Measurements from ENCODE around the gene WDR64. TPM values are rescaled to one million over a fixed set of nuclear protein-coding genes. Genes with fewer than 3 reads are reported as not detected.

WDR64 gene
- total and polyA plus RNA-seq, 2 of the 13 experiments (the other 11 are each of a cell fraction or from before 2014, with no cell fraction given) = not detected

DNA sequence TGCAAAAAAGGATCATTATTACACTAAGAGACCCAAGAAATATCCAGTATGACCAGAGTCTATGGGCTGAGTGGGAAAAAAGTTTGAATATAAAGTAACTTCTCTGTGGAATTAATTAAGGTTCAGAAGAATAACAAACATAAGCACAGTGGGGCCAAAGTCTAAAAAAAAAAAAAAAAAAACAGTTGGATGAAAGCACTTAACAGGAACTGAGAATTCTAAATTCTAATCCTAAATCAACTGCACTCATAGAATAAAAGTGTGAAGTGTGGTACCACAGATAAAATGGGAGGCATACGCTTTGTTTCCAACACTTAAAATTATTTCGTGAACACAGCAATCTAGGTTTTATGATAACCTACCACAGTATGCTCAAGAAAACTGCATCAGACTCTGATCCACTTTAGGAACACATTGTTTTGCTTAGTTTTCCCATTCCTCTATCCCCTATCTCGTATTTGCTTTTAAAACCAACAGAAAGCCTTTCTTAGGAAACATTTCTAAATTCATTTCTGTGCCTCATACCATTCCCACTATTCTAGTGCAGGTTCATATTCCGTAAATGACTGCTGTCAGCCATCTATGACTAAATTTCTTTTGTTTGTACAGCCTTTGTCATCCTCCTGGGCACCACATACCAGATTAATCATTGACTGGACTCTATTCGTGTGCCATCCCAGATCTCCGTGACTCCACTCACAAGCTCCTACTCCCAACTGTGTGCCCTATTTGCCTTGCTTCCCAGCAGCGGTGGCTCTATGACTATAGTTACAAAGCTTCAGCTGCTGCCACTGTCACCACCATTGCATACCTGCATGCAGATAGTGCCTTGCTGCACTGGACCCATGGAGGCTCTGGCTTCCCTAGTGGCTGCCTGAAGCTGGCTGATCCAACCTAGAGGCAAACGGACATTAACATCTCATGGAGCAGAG lies 36.8 kb upstream of the WDR64 start (continued):
- TF ChIP-seq, protein P1, sequence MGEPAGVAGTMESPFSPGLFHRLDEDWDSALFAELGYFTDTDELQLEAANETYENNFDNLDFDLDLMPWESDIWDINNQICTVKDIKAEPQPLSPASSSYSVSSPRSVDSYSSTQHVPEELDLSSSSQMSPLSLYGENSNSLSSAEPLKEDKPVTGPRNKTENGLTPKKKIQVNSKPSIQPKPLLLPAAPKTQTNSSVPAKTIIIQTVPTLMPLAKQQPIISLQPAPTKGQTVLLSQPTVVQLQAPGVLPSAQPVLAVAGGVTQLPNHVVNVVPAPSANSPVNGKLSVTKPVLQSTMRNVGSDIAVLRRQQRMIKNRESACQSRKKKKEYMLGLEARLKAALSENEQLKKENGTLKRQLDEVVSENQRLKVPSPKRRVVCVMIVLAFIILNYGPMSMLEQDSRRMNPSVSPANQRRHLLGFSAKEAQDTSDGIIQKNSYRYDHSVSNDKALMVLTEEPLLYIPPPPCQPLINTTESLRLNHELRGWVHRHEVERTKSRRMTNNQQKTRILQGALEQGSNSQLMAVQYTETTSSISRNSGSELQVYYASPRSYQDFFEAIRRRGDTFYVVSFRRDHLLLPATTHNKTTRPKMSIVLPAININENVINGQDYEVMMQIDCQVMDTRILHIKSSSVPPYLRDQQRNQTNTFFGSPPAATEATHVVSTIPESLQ (CRISPR knock-in tag; conservative IDR thresholded peaks at IDR 0.05) = no peak
- TF ChIP-seq, protein P2, sequence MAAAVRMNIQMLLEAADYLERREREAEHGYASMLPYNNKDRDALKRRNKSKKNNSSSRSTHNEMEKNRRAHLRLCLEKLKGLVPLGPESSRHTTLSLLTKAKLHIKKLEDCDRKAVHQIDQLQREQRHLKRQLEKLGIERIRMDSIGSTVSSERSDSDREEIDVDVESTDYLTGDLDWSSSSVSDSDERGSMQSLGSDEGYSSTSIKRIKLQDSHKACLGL (CRISPR knock-in tag; IDR thresholded peaks at IDR 0.05) = no peak
- TF ChIP-seq ETV5 (CRISPR knock-in tag; IDR thresholded peaks at IDR 0.05; ENCODE audit: borderline replicate concordance) = peak; percentile 29; the same call in 1 of the 2 replicates
- no peak for TF ChIP-seq CREB1 (IDR thresholded peaks at IDR 0.05)
- TF ChIP-seq CREB1 (CRISPR knock-in tag; IDR thresholded peaks at IDR 0.05) = peak; percentile 26; the same call in 1 of the 2 replicates
- no peak for TF ChIP-seq ZNF891 (CRISPR knock-in tag; IDR thresholded peaks at IDR 0.05)
- peak; percentile 20; the same call in 1 of the 2 replicates for TF ChIP-seq ZNF121 (CRISPR knock-in tag; IDR thresholded peaks at IDR 0.05)
- TF ChIP-seq SOX5 (CRISPR knock-in tag; IDR thresholded peaks at IDR 0.05; ENCODE audit: borderline replicate concordance) = peak; percentile 90
- peak; percentile 63 for TF ChIP-seq GATAD2A (CRISPR knock-in tag; IDR thresholded peaks at IDR 0.05)
- TF ChIP-seq HNRNPUL1 (IDR thresholded peaks at IDR 0.05; ENCODE audit: low read depth, low read length) = no peak
- no peak for TF ChIP-seq KDM3A (CRISPR knock-in tag; IDR thresholded peaks at IDR 0.05; ENCODE audit: low read depth)
- peak; percentile 68 for TF ChIP-seq XRCC5 (optimal IDR thresholded peaks at IDR 0.05; ENCODE audit: low read length)
- no peak for TF ChIP-seq FOXA3 (CRISPR knock-in tag; IDR thresholded peaks at IDR 0.05)
- no peak for TF ChIP-seq TP53 (CRISPR knock-in tag; conservative IDR thresholded peaks at IDR 0.05)
- TF ChIP-seq, protein P3, sequence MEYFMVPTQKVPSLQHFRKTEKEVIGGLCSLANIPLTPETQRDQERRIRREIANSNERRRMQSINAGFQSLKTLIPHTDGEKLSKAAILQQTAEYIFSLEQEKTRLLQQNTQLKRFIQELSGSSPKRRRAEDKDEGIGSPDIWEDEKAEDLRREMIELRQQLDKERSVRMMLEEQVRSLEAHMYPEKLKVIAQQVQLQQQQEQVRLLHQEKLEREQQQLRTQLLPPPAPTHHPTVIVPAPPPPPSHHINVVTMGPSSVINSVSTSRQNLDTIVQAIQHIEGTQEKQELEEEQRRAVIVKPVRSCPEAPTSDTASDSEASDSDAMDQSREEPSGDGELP (IDR thresholded peaks at IDR 0.05; ENCODE audit: borderline replicate concordance, low read depth) = no peak
- TF ChIP-seq, protein P4, sequence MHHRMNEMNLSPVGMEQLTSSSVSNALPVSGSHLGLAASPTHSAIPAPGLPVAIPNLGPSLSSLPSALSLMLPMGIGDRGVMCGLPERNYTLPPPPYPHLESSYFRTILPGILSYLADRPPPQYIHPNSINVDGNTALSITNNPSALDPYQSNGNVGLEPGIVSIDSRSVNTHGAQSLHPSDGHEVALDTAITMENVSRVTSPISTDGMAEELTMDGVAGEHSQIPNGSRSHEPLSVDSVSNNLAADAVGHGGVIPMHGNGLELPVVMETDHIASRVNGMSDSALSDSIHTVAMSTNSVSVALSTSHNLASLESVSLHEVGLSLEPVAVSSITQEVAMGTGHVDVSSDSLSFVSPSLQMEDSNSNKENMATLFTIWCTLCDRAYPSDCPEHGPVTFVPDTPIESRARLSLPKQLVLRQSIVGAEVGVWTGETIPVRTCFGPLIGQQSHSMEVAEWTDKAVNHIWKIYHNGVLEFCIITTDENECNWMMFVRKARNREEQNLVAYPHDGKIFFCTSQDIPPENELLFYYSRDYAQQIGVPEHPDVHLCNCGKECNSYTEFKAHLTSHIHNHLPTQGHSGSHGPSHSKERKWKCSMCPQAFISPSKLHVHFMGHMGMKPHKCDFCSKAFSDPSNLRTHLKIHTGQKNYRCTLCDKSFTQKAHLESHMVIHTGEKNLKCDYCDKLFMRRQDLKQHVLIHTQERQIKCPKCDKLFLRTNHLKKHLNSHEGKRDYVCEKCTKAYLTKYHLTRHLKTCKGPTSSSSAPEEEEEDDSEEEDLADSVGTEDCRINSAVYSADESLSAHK (CRISPR knock-in tag; IDR thresholded peaks at IDR 0.05; ENCODE audit: borderline replicate concordance) = no peak
- TF ChIP-seq, protein P5, sequence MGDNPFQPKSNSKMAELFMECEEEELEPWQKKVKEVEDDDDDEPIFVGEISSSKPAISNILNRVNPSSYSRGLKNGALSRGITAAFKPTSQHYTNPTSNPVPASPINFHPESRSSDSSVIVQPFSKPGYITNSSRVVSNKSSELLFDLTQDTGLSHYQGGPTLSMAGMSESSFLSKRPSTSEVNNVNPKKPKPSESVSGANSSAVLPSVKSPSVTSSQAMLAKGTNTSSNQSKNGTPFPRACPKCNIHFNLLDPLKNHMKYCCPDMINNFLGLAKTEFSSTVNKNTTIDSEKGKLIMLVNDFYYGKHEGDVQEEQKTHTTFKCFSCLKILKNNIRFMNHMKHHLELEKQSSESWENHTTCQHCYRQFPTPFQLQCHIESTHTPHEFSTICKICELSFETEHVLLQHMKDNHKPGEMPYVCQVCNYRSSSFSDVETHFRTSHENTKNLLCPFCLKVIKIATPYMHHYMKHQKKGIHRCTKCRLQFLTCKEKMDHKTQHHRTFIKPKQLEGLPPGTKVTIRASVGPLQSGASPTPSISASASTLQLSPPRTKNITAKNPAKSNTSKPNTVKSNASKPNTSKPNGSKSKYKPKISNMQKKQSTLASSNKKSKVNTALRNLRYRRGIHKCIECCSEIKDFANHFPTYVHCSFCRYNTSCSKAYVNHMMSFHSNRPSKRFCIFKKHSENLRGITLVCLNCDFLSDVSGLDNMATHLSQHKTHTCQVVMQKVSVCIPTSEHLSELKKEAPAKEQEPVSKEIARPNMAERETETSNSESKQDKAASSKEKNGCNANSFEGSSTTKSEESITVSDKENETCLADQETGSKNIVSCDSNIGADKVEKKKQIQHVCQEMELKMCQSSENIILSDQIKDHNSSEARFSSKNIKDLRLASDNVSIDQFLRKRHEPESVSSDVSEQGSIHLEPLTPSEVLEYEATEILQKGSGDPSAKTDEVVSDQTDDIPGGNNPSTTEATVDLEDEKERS (CRISPR knock-in tag; IDR thresholded peaks at IDR 0.05) = no peak
- TF ChIP-seq FOXK1 (CRISPR knock-in tag; IDR thresholded peaks at IDR 0.05; ENCODE audit: borderline replicate concordance, low read depth) = no peak
- TF ChIP-seq NFIC (IDR thresholded peaks at IDR 0.05; ENCODE audit: low read length) = no peak
- no peak for TF ChIP-seq PHF8 (CRISPR knock-in tag; IDR thresholded peaks at IDR 0.05)
- no peak for TF ChIP-seq PHB2 (IDR thresholded peaks at IDR 0.05; ENCODE audit: partially characterized antibody)
- no peak for TF ChIP-seq ZFP36L2 (CRISPR knock-in tag; IDR thresholded peaks at IDR 0.05)
